ENCODE data around the gene CDH4.

The CDH4 gene

GRCh38 chr20:61664556-61665320 is 412.7 kb downstream of the CDH4 start:
- Histone ChIP-seq H3K4me1 (ENCODE audit: control insufficient read depth, insufficient read depth, low read length) (no peaks in the 10 kb centered on the region), H3K9me3 (replicated peaks; ENCODE audit: low read length) (no peaks in the 10 kb centered on the region), H3K4me2 (ENCODE audit: low read length) (no peak overlapping the region), H3K9ac (ENCODE audit: low read depth, low read length) (no peak overlapping the region), H3K27me3 (ENCODE audit: control insufficient read depth, insufficient read depth, low read length) (no peaks in the 10 kb centered on the region), H3K36me3 (ENCODE audit: insufficient read depth, low read length) (no peaks in the 10 kb centered on the region), H3K4me3 (ENCODE audit: low read length) (no peak overlapping the region)

DNA sequence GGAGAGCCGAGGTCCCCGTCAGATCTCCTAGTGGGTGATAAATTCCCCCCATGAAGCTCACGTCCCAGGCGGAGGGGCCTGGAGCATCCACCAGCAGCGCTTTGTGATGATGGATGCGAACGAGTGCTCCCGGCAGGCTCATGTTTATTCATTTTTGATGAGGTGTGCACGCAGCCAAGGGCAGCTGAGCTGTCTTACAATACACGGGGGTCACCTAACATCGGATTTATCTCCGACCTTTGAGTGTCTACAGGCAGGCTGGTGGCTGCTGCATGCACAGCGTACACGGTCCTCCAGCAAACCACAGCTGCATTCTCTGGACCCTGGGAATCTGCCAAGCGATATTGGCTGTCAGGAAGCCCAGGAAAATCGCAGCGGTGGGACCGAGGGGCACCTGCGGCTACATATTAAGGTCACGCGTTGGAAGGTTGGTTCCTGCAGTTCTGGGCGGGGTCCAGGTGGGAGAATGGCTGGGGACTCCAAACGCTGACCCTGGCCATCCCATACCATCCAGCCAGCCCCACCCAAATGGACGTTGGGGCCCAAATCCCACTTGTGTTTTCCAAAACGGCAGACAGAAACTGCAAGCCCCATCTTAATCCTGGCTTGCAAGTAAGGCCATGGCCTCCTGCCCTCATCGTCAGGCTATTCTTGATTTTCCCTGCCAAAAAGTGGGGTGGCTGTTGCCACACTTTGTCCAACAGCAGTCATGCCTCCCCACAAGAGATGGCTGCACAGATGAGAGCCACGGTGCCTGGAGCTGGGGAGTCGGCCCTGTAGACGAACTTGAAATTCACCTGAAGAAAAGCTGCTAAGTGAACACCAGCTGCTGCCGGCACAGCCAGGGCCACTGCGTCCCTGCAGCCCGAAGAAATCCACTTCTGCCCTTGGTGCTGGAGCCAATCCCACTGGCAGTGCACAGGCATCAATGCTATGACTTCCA is 413.7 kb downstream of the CDH4 start:
- Histone ChIP-seq H3K4me3 (ENCODE audit: low read length) (no peak overlapping the region), H3K36me3 (ENCODE audit: insufficient read depth, low read length) (no peaks in the 10 kb centered on the region), H3K9ac (ENCODE audit: low read depth, low read length) (no peak overlapping the region), H3K9me3 (replicated peaks; ENCODE audit: low read length) (no peaks in the 10 kb centered on the region), H3K27me3 (ENCODE audit: control insufficient read depth, insufficient read depth, low read length) (no peaks in the 10 kb centered on the region), H3K4me1 (ENCODE audit: control insufficient read depth, insufficient read depth, low read length) (no peaks in the 10 kb centered on the region), H3K4me2 (ENCODE audit: low read length) (no peak overlapping the region)

- no peaks in the 10 kb centered on the region for H3K36me3 ChIP-seq (ENCODE audit: insufficient read depth, low read length)
- no peak overlapping the region for H3K4me2 ChIP-seq (ENCODE audit: low read length)
- no peak overlapping the region for H3K9ac ChIP-seq (ENCODE audit: low read depth, low read length)
- H3K27me3 ChIP-seq (ENCODE audit: control insufficient read depth, insufficient read depth, low read length) = no peaks in the 10 kb centered on the region
- no peaks in the 10 kb centered on the region for H3K4me1 ChIP-seq (ENCODE audit: control insufficient read depth, insufficient read depth, low read length)
- H3K9me3 ChIP-seq (replicated peaks; ENCODE audit: low read length) = no peaks in the 10 kb centered on the region
- no peak overlapping the region for H3K4me3 ChIP-seq (ENCODE audit: low read length)
Observed at GRCh38 chr20:61666471-61666832, 414.4 kb downstream of the CDH4 start.

DNA sequence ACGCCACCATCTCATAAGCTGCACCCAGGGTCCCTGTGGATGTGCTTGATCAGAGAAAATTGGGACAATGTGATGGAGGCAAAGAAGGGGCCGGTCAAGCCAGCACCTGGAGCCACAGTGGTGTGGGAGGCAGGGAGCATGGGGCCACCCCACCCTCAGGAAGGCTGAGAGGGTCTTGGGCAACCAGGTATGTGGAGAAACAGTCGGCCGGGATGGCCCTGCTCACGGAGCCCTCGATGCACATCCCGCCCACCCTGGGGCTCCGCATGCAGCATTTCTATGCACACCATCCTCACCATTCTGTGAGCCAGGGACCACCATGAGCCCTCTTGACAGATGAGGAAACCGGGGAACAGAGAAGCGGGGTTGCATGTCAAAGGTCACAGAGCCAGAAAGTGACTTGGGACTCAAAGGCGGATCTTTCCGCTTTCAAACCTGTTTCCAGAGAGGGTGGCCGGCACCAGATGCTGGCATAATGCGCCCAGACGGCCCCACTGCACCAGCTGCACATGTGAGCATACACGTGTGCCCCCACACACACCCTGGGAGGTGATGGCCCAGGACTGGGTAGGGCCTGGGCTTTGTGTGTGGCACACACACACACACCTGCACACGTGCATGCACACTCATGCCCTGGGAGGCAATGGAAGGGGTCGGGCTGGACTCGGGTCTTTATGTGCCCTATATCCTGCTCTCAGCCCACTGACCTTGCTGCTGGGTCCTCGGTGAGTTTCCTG is 415.2 kb downstream of the CDH4 start:
- Histone ChIP-seq H3K4me3 (ENCODE audit: low read length) (no peak overlapping the region), H3K36me3 (ENCODE audit: insufficient read depth, low read length) (no peaks in the 10 kb centered on the region), H3K4me1 (ENCODE audit: control insufficient read depth, insufficient read depth, low read length) (no peaks in the 10 kb centered on the region), H3K27me3 (ENCODE audit: control insufficient read depth, insufficient read depth, low read length) (no peaks in the 10 kb centered on the region), H3K4me2 (ENCODE audit: low read length) (no peak overlapping the region), H3K9me3 (replicated peaks; ENCODE audit: low read length) (no peaks in the 10 kb centered on the region), H3K9ac (ENCODE audit: low read depth, low read length) (no peak overlapping the region)

- Histone ChIP-seq H3K4me2 (ENCODE audit: low read length) (no peak overlapping the region), H3K4me3 (ENCODE audit: low read length) (no peak overlapping the region), H3K9ac (ENCODE audit: low read depth, low read length) (no peak overlapping the region), H3K4me1 (ENCODE audit: control insufficient read depth, insufficient read depth, low read length) (no peaks in the 10 kb centered on the region), H3K36me3 (ENCODE audit: insufficient read depth, low read length) (no peaks in the 10 kb centered on the region), H3K9me3 (replicated peaks; ENCODE audit: low read length) (no peaks in the 10 kb centered on the region), H3K27me3 (ENCODE audit: control insufficient read depth, insufficient read depth, low read length) (no peaks in the 10 kb centered on the region)
Observed at GRCh38 chr20:61668065-61668650, 416.1 kb downstream of the CDH4 start.

DNA sequence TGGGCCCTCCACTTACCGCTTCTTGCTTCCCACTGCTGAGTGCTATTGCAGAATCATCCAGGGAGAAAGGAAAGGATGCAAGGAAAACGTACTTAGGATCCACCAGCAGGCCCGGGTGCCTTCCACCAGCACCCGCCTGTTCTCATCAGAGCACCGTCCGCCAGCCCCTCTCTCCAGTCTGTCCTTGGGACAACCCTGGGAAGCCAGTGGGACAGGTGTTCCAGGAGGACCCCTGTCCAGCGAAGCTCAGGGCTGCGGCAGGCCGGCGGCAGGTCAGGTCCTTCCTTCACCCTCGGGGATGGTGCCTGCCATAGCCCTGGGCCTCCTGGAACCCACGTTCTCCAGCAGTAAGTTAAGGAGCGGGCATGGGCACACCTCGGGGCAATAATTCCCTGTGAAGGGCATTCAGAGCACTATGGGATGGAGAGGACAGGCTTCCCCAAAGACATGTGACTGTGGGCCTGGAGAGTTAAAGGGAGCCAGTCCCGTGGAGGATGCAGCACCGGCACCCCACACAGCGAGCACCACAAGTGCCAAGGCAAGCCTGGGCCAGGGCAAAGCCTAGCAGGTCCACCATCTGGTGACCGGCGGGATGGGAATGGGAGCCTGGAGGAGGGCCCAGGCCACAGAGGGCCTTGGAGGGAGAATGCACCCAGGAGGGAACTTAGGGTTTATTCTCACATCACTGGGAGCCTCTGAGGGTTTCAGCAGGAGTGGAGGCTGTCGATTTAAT is 416.9 kb downstream of the CDH4 start:
- Histone ChIP-seq H3K4me1 (ENCODE audit: control insufficient read depth, insufficient read depth, low read length) (no peaks in the 10 kb centered on the region), H3K4me3 (ENCODE audit: low read length) (no peak overlapping the region), H3K4me2 (ENCODE audit: low read length) (no peak overlapping the region), H3K9ac (ENCODE audit: low read depth, low read length) (no peak overlapping the region), H3K27me3 (ENCODE audit: control insufficient read depth, insufficient read depth, low read length) (no peaks in the 10 kb centered on the region), H3K9me3 (replicated peaks; ENCODE audit: low read length) (no peaks in the 10 kb centered on the region), H3K36me3 (ENCODE audit: insufficient read depth, low read length) (no peaks in the 10 kb centered on the region)

DNA sequence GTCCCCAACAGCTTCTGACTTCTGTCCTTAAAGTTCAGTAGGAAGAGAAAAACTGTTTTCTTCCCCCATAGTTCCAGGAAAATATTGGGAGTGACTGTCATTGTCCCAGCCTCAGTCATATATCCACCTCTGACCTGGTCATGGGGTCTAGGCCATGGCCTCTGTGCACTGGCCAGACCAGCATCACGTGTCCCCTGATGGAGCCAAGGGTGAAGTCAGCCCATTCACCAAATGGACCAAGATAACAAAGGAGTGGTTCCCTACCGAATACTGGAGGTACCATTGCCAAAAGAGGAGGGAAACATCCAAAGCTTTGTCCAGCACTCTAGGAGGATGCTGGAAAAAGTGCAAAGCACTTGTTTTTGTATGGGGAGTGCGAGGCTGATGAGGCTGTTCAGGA is 418.2 kb downstream of the CDH4 start:
- Histone ChIP-seq H3K4me1 (ENCODE audit: control insufficient read depth, insufficient read depth, low read length) (no peaks in the 10 kb centered on the region), H3K36me3 (ENCODE audit: insufficient read depth, low read length) (no peaks in the 10 kb centered on the region), H3K9ac (ENCODE audit: low read depth, low read length) (no peak overlapping the region), H3K27me3 (ENCODE audit: control insufficient read depth, insufficient read depth, low read length) (no peaks in the 10 kb centered on the region), H3K9me3 (replicated peaks; ENCODE audit: low read length) (no peaks in the 10 kb centered on the region), H3K4me3 (ENCODE audit: low read length) (no peak overlapping the region), H3K4me2 (ENCODE audit: low read length) (no peak overlapping the region)

GRCh38 chr20:61671559-61671958 is 419.5 kb downstream of the CDH4 start:
- Histone ChIP-seq H3K9me3 (replicated peaks; ENCODE audit: low read length) (no peaks in the 10 kb centered on the region), H3K4me2 (ENCODE audit: low read length) (no peak overlapping the region), H3K36me3 (ENCODE audit: insufficient read depth, low read length) (no peaks in the 10 kb centered on the region), H3K4me1 (ENCODE audit: control insufficient read depth, insufficient read depth, low read length) (no peaks in the 10 kb centered on the region), H3K9ac (ENCODE audit: low read depth, low read length) (no peak overlapping the region), H3K27me3 (ENCODE audit: control insufficient read depth, insufficient read depth, low read length) (no peaks in the 10 kb centered on the region), H3K4me3 (ENCODE audit: low read length) (no peak overlapping the region)

GRCh38 chr20:61673152-61673847 is 421.2 kb downstream of the CDH4 start:
- no peak overlapping the region for H3K9ac ChIP-seq (ENCODE audit: low read depth, low read length)
- H3K9me3 ChIP-seq (replicated peaks; ENCODE audit: low read length) = no peaks in the 10 kb centered on the region
- H3K36me3 ChIP-seq (ENCODE audit: insufficient read depth, low read length) = no peaks in the 10 kb centered on the region
- H3K4me2 ChIP-seq (ENCODE audit: low read length) = no peak overlapping the region
- no peaks in the 10 kb centered on the region for H3K27me3 ChIP-seq (ENCODE audit: control insufficient read depth, insufficient read depth, low read length)
- no peak overlapping the region for H3K4me3 ChIP-seq (ENCODE audit: low read length)
- no peaks in the 10 kb centered on the region for H3K4me1 ChIP-seq (ENCODE audit: control insufficient read depth, insufficient read depth, low read length)

DNA sequence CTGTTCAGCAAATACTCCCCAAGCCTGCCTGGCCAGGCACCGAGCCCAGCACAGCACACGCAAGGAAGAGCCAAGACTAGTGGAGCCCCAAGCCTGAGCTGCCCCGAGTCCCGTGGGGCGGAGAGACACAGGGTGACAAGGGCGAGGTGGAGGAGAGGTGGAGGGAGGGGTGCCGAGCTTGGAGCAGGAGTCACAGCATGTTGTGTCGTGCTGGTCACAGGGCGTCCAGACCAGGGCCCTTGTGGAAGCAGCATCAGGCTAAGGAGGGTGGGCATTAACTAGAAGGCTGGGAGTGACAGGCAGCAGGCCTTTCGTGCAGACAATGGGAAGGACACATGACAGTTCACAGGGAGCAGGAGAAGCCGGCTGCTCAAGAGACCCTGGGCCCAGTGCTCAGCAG is 422.1 kb downstream of the CDH4 start:
- Histone ChIP-seq H3K4me3 (ENCODE audit: low read length) (no peak overlapping the region), H3K4me1 (ENCODE audit: control insufficient read depth, insufficient read depth, low read length) (no peaks in the 10 kb centered on the region), H3K4me2 (ENCODE audit: low read length) (no peak overlapping the region), H3K9ac (ENCODE audit: low read depth, low read length) (no peak overlapping the region), H3K27me3 (ENCODE audit: control insufficient read depth, insufficient read depth, low read length) (no peaks in the 10 kb centered on the region), H3K9me3 (replicated peaks; ENCODE audit: low read length) (no peaks in the 10 kb centered on the region), H3K36me3 (ENCODE audit: insufficient read depth, low read length) (no peaks in the 10 kb centered on the region)
